HG02759 (cell line): ENCODE results near the gene PHF14.

Source experiments
- ATAC-seq: cut with Tn5 transposase; IDR thresholded peaks from one replicate; pipeline ENCODE4 v1.9.1; 2021; ENCODE audit warnings: mild to moderate bottlenecking, moderate library complexity; ENCODE audit not compliant: unreplicated experiment

The PHF14 gene

DNA sequence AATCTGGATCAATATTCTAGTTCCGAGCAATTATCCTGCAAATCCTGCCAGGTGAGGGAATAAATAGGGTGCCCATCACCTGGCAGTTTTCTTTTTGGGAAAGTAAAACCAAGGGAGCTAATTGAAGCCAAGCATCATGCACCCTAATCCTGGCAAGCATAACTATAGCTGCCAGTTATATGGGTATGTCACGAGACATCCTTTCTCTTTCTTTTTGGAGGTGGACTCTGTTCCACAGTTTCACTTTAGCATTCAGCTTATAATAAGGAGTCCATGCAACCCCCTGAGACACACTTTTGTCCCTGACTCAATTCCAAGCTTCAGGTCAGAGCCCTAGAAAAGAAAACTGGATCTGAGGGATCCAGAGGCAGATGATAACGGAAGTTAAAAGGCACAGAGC is 222.5 kb downstream of the PHF14 start:
- no peak for ATAC-seq

DNA sequence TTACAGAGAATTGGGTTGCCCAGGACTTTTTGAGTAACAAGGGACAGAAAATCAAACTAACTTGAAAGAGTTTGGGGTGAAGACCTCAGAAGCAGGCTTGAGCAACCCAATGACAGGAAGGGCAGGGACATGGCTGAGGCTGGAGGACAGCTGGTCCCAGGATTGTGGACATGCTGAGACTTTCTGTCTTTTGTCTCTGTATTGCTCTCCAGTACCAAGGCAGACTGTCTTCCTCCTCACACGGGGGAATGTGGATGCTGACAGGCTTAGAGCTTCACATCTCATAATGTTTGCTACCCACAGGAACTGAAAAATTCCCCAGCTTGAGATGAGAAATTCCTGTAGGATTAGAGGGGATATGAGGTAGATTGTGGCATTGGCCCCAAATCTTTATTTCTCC is 229.6 kb downstream of the PHF14 start:
- no peak for ATAC-seq

DNA sequence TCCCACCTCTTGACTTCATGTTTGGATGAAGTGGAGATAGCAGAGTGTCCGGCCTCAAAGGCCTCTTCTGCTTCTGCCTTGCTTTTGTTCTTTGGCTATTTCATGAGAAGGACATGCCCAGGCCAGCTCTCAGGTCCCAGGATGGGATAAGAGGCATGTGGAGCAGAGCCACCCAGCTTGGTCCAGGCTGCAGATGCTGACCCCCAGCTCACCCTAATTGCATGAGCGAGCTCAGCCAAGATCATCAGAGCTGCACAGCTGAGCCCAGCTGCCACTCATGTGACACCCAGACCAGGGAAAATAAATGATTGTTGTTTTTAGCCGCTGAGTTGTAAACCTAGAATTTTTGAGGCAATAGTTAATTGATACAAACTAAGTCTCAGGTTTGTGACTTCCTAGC is 230.0 kb downstream of the PHF14 start:
- no peak for ATAC-seq

DNA sequence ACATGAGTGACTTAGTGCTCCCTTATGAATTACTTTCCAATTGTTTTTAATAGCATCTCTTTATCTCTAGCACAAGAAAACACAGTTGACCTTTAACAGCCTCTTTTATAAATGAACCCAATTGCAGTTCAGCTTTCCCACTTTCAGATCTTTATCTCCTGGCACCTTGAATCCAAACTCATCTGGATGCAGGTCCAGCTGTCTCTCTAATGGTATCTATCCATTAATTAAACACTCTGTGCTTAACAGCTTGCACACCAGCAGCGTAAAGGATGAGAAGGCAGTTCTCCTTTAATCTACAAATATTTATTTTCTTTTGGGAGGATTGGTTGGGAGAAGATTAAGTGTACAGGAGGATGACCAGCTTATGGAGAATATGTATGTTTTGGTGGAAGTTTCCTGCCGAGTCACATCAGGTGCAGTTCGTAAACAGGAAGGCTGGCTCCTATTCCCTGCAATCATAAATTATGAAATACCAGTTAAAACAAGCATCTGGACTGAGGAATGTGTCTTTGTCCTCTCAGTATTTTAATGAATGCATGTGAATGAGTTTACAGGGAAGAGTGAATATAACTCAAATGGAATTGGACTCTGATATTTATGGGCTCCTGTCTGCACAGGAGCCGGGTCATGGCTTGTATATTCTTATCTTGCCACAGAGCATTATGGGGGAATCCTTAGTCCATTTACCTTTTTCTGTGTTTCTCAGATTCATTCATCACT is 232.7 kb downstream of the PHF14 start:
- ATAC-seq: no peak

DNA sequence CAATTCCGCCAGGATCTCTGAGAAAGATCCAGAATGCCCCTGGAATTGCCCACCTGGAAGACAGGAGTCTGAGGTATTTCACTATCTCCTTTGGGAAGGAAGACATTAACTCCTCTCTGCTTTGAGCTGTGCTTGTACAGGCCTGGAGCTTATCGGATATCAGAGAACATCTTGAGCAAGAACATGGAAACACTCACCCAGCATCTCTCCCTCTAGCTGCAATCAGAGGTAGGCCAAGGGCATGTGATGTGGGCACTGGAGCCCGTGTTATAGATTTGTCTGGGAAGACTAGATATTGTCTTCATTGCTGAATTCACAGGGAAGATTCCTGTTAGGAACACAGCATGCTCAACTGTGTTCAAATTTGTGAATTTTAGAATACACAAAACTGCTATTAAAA is 233.9 kb downstream of the PHF14 start:
- ATAC-seq: no peak

DNA sequence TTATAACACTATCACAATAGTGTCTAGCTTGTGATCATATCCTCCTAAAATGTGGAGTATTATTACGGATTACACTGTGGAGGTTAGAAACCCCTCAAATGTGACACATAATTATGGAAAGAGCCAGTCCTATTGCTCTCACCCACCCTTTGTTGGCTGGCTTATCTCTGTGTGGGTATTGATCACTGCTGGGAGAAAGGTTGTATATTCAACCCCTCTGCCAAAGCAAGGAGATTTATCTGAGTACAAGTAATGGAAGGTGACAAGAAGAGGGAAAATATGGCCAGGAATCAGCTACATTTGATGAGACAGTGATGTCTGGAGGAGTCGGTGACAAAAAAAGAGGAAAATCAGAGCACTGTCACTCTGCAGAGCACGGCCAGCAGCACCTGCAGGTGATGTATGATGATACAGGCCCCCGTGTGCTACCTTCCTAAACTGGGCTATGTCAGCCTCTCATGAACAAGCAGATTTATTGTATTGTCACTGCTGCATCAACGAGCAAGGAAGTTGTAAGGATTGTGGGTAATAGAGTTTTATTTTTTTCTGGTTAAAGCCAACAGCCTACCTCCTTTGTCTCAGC is 235.3 kb downstream of the PHF14 start:
- no peak for ATAC-seq

DNA sequence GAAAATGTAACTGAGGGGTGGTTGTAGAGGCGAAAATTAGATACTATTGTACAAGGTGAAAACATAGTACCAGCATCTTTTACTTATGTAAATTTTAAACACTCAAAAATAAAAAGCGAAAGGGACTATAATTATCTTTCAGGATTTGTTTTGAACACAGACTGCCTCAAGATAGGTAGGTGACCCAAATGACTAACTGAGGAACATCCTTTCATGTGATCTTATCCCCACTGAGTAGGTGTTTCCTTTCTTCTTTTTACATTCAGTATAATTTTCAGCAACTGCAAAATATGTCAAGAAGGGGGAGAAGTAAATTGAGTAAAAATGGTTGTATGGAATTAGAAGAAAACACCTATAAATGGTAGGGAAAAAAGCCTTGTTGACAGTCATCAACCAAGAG is 236.7 kb downstream of the PHF14 start:
- no peak for ATAC-seq

DNA sequence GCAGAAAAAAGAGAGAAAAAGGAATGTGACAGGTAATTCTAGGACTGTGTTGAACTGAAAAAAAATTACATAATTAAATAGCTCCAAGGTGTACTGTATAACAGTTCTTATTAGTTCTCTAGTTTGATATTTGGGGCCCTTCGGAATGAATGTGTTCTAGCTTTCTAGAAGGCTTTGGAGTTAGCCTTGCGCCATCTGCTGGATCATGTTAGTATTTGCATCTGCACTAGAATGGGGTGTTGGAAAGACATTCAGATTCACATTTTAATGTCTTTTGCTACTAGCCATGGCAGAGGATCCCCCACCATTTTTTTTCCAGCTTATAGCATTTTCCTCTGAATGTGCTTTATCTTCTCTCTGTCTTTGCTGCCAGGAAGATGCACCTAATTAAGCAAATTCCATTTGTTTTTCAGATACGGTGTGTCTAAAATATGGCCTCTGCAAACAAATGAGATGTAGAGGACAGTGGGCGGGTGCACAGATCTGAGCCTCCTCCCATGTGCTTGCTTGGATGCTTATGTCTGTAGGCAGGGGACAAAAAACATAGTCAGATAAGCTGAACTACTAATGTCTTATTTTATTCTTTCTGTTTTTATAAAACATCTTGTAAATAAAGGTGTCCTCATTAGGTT is 238.5 kb downstream of the PHF14 start:
- peak; percentile 86 for ATAC-seq

DNA sequence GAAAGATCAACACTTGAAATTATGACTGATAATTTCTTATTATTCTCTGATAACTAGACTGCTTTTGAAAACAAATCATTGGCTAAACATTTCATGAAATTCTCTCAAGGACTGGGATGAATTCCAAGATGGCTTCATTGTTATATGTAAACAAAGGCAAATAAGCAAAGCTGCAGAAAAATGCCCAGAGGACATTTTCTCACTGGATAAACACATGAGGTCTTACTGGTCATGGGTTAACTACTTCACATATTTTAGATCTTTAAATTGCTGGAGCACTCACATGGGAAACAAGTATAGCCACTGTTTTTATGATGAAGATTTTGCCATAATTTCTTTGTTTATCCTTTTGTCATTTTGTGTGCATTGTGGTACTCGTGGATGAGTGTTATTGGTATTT is 239.1 kb downstream of the PHF14 start:
- ATAC-seq: no peak

DNA sequence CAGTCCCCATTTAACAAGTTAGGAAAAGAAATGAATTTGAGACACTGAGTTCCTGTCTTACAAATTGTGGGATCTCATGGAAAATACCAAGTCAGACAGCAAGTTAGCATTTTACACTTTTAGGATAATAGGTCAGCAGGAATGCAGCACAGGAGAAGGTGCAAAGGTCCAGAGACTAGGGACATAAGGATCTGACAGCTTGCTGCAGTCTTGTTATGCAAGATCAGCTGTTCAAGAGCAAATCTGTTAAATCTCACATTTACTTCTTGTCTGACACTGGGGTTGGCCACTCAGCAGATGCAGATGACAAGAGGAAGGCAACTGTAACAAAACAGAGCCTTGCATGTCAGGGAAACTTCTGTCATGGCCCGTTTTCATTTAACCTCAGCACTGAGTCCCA is 239.6 kb downstream of the PHF14 start:
- ATAC-seq: no peak

DNA sequence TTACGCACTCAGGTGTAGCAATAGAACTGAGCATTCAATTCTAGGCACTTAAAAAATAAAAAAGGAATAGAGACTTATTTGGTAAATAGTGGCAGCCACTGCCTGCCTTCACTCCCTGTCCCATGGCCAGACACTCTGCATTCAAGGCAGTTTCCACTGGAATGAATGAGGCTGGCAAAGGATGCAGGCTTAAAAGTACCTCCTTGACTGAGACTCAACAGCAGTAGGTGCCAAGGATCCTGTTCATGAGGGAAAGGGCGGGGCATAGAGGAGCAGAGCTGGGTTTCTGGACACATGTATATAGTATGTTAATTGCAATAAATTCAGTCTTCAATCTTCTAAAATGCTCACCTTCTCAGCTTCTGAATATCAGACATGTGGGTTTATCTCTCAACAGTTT is 242.6 kb downstream of the PHF14 start:
- ATAC-seq: no peak

DNA sequence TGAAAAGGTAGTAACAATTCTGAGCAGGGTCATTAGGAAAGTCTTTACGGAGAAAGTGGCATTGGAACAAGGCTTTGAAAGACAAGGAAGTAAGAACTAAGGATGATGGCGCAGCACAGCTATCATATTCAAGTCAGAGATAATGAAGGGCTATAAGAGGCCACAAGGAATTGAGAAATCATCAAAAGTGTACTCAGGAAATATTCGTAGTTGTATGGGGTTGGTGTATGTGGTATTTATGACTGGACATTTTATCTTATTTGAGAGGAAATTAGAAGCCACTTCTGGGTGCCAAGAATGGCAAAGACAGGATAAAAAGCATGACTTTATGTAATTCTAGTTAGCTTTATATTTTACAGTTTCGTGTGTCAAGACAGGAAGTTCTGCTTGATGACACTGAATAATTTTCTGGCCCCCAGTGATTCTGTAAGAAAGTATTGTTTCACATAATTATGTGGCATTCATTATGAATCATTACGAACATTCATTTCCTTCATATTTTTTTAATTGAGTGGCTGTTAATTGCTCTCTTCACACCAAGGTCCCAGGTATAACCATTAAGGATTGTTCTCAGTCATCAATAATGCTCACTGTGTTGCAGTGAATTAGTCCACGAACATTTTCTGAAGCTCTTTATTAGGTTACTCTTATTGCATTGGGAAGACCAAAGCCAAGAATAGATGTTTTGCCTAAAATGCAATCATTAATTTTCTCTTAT is 244.3 kb downstream of the PHF14 start:
- no peak for ATAC-seq
